Stimulated activated CD4-positive, alpha-beta T cell treated with anti-CD3 and anti-CD28 coated beads, Interleukin-2, amount 100 ng/mL, for 24 hours (primary cell): ENCODE measurements around the gene ANLN.
"Not testable (repeated sequence)": the region's sequence is repeated elsewhere in the genome, so short reads cannot be mapped to it uniquely, and the experiment has no call there.

Source experiments
- DNase-seq, 2 donors: peaks; one replicate each; pipeline ENCODE4 v3.0.0-alpha.2; 2020

The ANLN gene

DNA sequence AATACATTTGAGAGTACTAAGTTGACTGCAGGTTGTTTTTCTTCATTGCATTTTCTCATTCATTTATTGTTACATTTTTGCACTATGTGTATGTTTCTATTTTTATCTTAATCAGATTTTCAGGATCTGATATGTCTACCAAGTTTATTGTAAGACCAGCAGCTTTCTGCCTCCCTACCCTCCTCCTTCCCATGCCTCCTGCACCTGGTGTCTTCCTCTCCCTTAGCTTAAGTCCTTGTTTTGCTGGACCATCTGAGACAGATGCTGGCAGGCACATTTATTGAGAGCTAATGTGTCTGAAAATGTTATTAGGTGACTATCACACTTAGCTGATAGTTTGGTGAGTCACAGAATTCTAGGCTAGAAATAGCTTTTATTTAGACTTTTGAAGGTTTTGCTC lies 79.6 kb downstream of the ANLN start:
- no peak for DNase-seq

DNA sequence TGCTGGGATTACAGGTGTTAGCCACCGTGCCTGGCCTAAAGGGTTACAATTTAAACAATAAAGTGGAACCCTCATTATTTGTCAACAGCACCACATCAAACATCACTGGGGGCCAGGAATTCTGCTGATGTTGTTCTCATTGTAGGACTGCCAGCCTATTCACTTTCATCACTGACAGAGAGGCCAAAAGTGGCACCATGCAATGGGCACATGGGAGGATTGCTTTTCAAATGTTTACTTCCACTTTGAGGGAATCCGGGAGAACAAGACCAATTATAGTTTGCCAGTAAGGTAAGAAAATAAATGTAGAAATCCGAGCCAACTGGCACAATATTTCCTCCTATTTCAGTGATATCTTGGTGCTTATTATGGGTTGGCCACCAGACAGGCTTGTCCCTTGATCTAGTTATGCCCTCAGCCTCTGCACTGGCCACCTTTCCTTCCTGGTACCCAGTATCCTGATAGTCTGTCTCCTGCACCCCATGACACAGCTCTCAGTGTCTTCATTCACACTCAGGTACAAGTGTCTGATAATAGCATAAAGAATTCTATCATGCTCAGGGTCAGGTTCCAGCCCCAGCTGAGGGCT lies 82.6 kb downstream of the ANLN start:
- no peak for DNase-seq

DNA sequence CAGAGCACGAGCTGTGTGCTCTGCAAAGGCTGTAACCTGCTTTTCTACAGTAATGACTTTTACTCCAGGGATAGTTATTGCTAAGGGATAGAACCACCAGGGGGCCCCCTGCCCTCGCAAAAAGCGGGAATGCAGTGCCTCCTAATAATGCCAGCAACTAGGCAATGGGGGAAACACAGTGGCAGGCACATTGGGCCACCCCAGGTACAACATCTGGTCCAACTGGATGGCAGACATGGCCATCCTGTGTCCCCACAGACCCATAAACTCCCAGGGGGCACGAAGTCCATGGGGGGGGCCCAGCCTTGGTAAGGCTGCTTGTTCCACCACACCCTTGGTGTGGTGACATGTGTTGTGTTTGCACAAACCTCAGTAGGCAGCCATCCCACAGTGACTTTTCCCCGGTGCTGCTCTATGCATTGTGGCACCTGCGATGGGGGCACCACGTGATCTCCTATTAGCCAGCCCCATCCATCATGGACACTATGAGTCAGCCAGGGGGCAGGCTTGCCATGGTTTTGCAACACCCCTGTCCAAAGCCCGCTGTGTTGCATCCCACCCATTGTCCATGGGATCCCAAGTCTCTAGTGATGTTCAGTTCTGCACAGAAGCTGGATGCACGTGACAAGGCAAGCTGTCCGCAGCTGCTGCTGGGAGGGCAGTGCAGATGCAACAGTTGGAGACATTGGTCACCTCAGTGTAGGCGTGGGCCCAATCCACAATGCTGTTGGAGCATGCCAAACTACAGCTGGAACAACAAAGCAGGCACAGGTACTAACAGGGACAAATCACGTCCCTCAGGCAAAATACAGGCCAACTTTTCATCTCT lies 84.0 kb downstream of the ANLN start:
- peak; percentile 41 to 67 for DNase-seq

- DNase-seq = peak in 1 of 2 donors; percentile 2
These were observed 84.8 kb downstream of the ANLN start for GRCh38 chr7:36474283-36475010.

DNA sequence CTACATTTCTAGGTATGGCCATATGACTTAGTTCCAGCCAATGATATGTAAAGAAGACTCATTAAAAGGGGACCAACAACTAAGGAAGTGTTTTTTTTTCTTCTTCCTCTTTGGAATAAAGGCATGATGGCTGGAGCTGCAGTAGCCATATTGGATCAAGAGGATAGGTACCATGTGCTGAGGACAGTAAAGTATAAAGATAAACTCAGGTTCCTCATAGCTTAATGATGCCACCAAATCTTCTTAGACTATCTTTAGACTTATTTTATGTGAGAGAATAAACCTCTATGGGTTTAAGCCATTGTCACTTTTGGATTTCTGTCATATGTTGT lies 85.3 kb downstream of the ANLN start:
- no peak for DNase-seq

- peak in 1 of 2 donors; percentile 13 for DNase-seq
These were observed 85.7 kb downstream of the ANLN start for GRCh38 chr7:36475381-36475780.

- DNase-seq = no peak
These were observed 89.1 kb downstream of the ANLN start for GRCh38 chr7:36478745-36479144.

DNA sequence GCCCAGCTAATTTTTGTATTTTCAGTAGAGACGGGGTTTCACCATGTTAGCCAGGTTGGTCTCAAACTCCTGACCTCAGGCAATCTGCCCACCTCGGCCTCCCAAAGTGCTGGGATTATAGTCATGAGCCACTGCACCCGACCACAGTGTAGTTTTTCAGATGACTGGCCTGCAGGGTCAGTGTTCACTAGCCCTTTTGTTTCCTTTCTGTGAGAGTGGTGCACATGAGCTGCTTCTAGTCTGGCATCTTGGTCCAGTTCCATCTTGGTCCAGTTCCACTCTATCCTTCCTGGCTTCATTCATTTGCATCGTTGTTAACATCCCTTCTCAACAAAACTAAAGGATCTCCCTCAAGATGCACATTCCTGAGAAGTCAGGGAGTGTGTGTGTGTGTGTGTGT lies 94.2 kb downstream of the ANLN start:
- DNase-seq = not testable (repeated sequence)

- DNase-seq = no peak
These were observed 94.6 kb downstream of the ANLN start for GRCh38 chr7:36484265-36484664.

DNA sequence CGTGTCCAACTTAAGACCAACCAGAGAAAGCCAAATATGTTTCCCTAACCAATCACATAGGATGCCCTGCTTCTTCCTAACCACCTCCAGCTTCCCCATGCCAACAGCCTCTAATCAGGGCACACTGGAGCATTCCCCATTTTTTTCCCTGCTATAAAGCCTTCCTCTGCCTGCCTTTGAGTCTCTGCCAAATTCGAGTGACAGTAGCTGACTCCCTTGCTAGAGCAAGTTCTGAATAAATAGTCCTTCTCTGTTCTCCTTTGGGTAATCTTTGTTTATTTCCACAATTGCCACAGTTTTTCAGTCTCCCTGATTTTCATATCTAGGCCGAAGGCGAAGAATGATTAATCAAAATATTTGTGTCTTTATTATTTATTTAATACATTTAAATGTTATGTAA lies 96.7 kb downstream of the ANLN start:
- no peak for DNase-seq

DNA sequence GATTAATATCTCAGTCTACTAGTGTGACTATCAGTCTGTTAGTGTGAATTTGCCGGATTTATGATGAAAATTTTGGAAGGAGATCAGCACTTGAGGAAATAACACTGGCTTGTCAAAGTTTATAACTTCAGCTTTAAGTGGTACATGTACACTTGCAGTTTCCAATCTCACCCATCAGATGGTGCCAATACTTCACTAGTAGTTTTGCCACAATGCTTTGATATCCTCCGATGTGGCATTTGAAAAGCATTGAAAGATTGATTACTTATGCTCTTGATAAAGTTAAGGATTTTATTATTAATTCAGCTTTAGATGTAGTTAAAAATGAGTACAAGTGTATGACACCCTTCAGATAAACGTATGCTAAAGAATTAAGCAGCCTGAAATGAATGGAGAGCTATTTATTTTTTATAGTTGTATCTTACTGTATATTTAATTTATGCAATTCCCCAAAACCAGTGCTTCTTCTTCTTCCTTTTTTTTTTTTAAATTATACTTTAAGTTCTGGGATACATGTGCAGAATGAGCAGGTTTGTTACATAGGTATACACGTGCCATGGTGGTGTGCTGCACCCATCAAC lies 98.2 kb downstream of the ANLN start:
- DNase-seq = peak in 1 of 2 donors; percentile 39

GRCh38 chr7:36488672-36489071 lies 99.0 kb downstream of the ANLN start:
- DNase-seq = not testable (repeated sequence)

DNA sequence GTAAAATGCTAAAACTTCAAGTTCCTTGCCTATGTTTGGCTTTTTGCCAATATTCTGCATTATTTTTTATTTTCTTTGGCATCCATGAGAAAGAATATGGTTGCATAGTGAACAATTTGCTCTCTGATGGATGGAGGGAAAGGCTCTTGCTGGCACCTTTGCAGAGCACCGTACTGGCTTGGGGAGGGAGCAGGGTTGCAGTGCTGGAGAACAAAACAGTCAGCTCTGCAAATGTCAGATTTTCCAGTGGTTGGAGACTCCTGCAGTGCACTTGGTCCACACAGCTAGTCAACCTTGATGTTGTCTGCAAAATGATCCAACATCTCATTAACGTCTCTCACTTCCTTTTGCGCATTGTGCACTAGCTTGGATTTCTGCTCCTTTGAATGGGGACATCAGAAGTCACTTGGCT lies 100.8 kb downstream of the ANLN start:
- DNase-seq = no peak

DNA sequence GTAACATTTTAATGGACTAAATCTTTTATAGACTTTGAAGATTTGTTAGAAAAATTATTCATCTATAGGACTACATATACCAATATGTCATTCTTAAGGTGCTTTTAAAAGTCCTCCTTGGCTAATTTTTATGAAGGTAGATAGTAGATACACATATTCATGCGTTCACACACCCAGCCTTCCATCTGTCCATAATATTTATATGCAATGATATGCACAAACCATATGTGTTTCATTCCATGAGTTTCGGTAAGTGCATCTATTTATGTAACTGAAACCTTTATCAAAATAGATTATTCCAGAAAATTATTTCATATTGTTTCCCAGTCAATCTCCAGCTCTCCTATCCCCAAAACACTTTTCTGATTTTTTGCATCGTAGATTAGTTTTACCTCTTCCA lies 101.7 kb downstream of the ANLN start:
- no peak for DNase-seq

DNA sequence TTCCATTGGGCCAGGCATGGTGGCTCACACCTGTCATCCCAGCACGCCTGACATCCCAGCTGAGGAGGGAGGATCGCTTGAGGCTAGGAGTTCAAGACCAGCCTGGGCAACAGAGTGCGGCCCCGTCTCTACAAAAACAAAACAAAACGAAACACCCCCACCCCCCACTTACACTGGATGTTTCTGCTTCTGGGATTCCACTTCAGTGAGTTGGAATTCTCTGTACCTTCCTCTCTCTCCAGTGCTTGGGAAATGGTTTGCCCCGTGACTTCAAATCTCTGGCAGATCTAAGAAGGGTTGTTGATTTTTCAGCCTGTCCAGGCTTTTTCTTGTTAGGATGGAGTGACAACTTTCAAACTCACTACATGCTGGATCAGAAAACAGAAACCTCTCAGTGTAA lies 106.9 kb downstream of the ANLN start:
- DNase-seq = no peak

GRCh38 chr7:36497176-36497575 lies 107.5 kb downstream of the ANLN start:
- not testable (repeated sequence) for DNase-seq

DNA sequence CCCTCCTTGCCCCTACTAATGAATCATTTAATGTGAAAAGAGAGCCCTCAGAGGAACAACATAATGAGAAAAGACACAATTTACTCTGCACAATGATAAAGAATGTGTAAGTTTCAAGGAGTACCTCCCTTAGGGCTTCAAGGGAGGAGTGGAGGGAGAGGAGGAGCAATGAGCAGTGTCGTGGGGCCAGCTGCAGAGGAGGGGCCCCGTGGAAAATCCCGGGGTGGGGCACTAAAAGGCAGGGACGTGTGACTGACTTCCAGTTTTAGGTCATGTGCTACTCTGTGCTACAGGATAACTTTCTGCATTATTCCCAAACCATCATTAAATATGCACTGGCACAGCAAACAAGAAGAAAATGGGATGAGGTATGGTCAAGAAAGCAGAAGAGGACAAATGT lies 108.1 kb downstream of the ANLN start:
- DNase-seq = no peak
